ENCODE data around the gene PODN.

DNA sequence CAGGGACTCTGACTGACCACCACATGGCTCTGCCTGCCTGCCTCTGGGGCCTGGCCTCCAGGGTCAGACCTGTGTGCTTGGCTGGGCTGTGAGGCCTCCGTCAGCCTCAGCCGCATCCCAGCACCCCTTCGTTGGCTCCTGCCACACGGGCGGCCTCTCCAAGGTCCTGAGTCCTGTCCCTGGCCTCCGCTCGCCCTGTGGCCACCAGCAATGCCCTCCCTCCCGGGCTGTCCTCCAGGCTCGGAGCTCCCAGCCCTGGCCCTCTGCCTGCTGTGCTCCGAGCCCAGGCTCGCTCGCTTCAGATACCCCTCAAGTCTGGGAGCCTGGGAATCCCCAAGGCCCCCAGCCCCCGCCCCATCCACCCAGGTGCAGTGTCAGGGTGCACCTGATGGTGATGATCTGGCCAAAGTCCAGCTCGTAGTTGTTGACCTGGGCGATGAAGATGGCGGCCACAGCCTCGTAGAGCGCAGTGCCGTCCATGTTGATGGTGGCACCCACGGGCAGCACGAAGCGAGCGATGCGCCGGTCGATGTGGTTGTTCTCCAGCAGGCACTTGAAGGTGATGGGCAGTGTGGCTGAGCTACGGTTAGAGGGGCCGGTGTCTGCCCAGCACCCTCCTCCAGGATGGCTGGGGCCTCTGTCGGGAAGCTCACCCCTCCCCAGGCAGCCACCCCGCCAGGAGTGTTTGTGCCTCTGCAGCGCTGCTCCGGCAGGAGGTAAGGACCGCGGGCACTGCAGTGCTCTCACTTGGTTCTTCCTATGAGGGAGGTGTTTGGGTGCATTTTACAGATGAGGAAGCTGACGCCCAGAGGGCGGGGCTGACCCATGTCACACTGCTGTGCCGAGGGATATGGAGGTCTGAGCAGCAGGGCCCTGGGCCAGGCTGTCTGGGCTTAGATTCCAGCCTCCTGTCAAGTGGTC is 28.5 kb downstream of the PODN start:
- TF ChIP-seq, protein P1, sequence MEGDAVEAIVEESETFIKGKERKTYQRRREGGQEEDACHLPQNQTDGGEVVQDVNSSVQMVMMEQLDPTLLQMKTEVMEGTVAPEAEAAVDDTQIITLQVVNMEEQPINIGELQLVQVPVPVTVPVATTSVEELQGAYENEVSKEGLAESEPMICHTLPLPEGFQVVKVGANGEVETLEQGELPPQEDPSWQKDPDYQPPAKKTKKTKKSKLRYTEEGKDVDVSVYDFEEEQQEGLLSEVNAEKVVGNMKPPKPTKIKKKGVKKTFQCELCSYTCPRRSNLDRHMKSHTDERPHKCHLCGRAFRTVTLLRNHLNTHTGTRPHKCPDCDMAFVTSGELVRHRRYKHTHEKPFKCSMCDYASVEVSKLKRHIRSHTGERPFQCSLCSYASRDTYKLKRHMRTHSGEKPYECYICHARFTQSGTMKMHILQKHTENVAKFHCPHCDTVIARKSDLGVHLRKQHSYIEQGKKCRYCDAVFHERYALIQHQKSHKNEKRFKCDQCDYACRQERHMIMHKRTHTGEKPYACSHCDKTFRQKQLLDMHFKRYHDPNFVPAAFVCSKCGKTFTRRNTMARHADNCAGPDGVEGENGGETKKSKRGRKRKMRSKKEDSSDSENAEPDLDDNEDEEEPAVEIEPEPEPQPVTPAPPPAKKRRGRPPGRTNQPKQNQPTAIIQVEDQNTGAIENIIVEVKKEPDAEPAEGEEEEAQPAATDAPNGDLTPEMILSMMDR (IDR thresholded peaks at IDR 0.05) = no peak
- TF ChIP-seq POLR2A (IDR thresholded peaks at IDR 0.05) = no peak

All from body of pancreas (tissue), 4 donors.